Activated naive CD8-positive, alpha-beta T cell (primary cell): ENCODE measurements around the gene SH3PXD2A.

Experiments used
- H3K27ac Mint-ChIP-seq: one replicate; pipeline ENCODE4 v1.8.0; 2021; ENCODE audit warnings: mixed read lengths
- H3K27me3 Mint-ChIP-seq: one replicate; pipeline ENCODE4 v1.8.0; 2021; ENCODE audit warnings: mixed read lengths
- H3K36me3 Mint-ChIP-seq: one replicate; pipeline ENCODE4 v1.8.0; 2021; ENCODE audit warnings: mixed read lengths
- H3K4me1 Mint-ChIP-seq: one replicate; pipeline ENCODE4 v1.8.0; 2021; ENCODE audit warnings: low read depth, mixed read lengths
- H3K4me3 Mint-ChIP-seq: one replicate; pipeline ENCODE4 v1.8.0; 2021; ENCODE audit warnings: mild to moderate bottlenecking, mixed read lengths
- H3K9me3 Mint-ChIP-seq: one replicate; pipeline ENCODE4 v1.8.0; 2021; ENCODE audit warnings: low read depth, mixed read lengths

The SH3PXD2A gene

DNA sequence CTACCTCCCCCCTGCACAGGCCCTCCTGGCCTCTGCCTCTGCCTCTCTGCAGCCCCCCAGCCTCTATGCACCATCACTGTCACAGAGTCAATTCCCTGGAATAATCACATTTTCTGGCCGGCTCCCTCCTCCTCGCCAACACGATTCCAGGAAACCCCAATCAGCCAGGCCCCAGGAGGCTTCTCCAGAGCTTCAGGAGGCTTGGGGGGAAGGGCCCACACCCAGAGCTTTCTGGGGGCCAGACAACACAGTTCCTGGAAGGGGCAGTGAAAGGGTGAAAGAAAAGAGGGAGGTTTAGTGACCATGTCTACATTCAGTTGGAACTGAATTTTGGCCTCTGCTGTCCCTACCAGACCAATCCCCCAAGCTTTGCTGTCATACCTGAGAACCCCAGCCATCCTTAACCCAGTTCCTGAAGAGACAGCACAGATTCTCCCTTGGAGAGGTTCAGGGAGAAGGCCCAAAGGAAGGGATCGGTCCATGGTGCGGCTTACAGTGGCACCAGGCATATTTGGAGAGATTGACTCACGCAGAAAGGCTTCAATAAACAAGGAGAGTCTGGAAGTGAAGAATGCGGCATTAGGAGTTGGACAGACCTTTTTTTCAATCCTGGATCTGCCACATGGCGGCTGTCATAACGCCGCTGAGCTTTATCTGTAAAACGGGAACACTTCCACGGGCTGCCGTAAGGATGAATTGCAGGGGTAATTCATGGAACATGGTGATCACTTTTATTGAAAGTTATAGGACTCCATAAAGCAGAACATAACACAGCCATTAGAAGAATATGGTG lies 272.8 kb downstream of the SH3PXD2A start:
- Mint-ChIP-seq H3K27me3 (no peaks in the 10 kb centered on the region), H3K4me1 (peaks cover 10% of the 10 kb centered on the region), H3K4me3 (peak overlapping the region; percentile 11), H3K9me3 (no peaks in the 10 kb centered on the region), H3K36me3 (peaks cover 2% of the 10 kb centered on the region), H3K27ac (no peak overlapping the region)

DNA sequence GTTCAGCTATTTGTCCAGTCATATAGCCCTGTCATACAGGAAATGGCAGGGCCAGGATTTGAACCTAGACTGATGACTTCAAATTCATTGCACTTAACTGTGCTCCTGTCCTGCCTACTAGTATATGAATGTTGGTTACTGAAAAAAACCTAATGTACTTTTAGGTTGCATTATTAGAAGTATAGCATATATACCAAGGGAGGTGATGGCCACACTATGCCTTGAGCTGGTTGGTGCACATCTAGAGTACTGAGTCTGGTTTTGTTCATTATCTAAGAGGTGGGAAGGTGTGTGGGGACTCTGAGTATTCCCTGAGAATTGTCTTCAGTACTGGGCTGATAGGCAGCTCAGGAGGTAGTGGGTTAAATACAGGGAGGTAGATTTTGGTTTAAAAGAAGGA lies 273.9 kb downstream of the SH3PXD2A start:
- H3K27ac Mint-ChIP-seq, result peak overlapping the region; percentile 41
- H3K36me3 Mint-ChIP-seq, result peaks cover 2% of the 10 kb centered on the region
- no peaks in the 10 kb centered on the region for H3K9me3 Mint-ChIP-seq
- H3K27me3 Mint-ChIP-seq, result no peaks in the 10 kb centered on the region
- H3K4me1 Mint-ChIP-seq, result peaks cover 10% of the 10 kb centered on the region
- H3K4me3 Mint-ChIP-seq, result no peak overlapping the region

GRCh38 chr10:103580430-103580829 lies 274.9 kb downstream of the SH3PXD2A start:
- Mint-ChIP-seq H3K27ac (no peak overlapping the region), H3K36me3 (no peaks in the 10 kb centered on the region), H3K4me1 (peaks cover 7% of the 10 kb centered on the region), H3K4me3 (no peak overlapping the region), H3K27me3 (no peaks in the 10 kb centered on the region), H3K9me3 (no peaks in the 10 kb centered on the region)

GRCh38 chr10:103580011-103580410 lies 275.4 kb downstream of the SH3PXD2A start:
- no peaks in the 10 kb centered on the region for H3K27me3 Mint-ChIP-seq
- no peak overlapping the region for H3K27ac Mint-ChIP-seq
- H3K4me1 Mint-ChIP-seq, result peaks cover 5% of the 10 kb centered on the region
- H3K4me3 Mint-ChIP-seq, result no peak overlapping the region
- no peaks in the 10 kb centered on the region for H3K36me3 Mint-ChIP-seq
- no peaks in the 10 kb centered on the region for H3K9me3 Mint-ChIP-seq

GRCh38 chr10:103578782-103579382 lies 276.5 kb downstream of the SH3PXD2A start:
- H3K4me3 Mint-ChIP-seq, result no peak overlapping the region

GRCh38 chr10:103576862-103577261 lies 278.5 kb downstream of the SH3PXD2A start:
- Mint-ChIP-seq H3K36me3 (no peaks in the 10 kb centered on the region), H3K27ac (no peak overlapping the region), H3K27me3 (no peaks in the 10 kb centered on the region), H3K9me3 (no peaks in the 10 kb centered on the region), H3K4me1 (no peaks in the 10 kb centered on the region), H3K4me3 (no peak overlapping the region)

More at GRCh38 chr10:103578782-103579382, 276.5 kb downstream of the SH3PXD2A start:
- no peaks in the 10 kb centered on the region for H3K9me3 Mint-ChIP-seq
- H3K36me3 Mint-ChIP-seq, result no peaks in the 10 kb centered on the region
- H3K27ac Mint-ChIP-seq, result no peak overlapping the region
- H3K4me1 Mint-ChIP-seq, result peaks cover 3% of the 10 kb centered on the region
- H3K27me3 Mint-ChIP-seq, result no peaks in the 10 kb centered on the region

DNA sequence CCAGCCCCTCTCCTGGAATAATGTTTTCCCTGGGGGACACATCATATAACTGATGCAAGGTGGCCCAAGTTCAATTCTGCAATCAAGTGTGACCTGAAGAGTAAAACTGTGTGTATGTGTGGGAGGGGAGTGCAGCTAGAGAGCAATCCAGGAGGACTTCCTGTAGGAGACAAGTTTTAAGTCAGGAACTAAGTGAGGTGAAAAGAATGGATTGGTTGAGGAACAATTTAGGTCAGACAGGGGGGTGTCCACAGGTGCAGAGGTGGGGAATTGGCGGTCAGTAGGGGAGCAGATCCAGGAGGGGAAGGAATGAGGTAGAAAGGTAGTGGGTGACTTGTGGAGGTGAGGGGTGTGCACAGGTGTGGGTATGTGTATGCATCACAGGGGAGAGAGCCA lies 279.3 kb downstream of the SH3PXD2A start:
- no peaks in the 10 kb centered on the region for H3K36me3 Mint-ChIP-seq
- no peak overlapping the region for H3K4me3 Mint-ChIP-seq
- no peaks in the 10 kb centered on the region for H3K27me3 Mint-ChIP-seq
- no peaks in the 10 kb centered on the region for H3K4me1 Mint-ChIP-seq
- H3K27ac Mint-ChIP-seq, result no peak overlapping the region
- H3K9me3 Mint-ChIP-seq, result no peaks in the 10 kb centered on the region

DNA sequence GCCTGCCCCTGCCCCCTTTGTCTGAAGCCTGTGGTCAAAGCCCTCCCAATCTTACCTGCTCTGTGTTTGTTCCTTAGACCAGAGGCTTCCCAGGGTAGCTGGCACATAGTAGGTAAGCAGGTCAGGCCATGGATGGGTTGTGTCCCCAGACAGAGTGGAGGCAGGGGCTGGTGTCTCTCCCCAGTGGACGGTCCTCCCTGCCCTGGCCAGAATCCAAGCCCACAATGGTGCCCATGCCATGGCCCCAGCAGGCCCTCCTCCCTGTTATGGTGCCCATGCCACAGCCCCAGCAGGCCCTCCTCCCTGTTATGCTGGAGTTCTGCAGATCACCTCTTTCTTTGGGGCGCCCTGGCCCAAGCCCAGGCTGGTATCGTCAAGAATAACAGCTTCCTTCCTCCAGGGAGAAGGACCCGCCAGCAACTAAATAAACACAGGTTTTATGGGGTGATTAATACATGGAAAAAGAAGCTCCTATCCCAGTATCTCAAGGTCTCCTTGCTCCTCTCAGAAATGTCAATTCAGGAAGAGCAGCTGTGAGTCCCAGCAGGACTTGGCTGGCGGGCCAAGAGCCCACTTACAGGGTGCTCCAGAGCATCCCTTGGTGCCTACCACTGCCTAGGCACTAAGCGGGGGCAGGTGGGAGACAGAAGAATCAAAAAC lies 279.8 kb downstream of the SH3PXD2A start:
- no peaks in the 10 kb centered on the region for H3K27me3 Mint-ChIP-seq
- H3K4me3 Mint-ChIP-seq, result no peak overlapping the region
- no peaks in the 10 kb centered on the region for H3K36me3 Mint-ChIP-seq
- H3K9me3 Mint-ChIP-seq, result no peaks in the 10 kb centered on the region
- no peaks in the 10 kb centered on the region for H3K4me1 Mint-ChIP-seq
- no peak overlapping the region for H3K27ac Mint-ChIP-seq

- H3K4me1 Mint-ChIP-seq, result no peaks in the 10 kb centered on the region
- H3K27ac Mint-ChIP-seq, result no peak overlapping the region
- H3K36me3 Mint-ChIP-seq, result no peaks in the 10 kb centered on the region
- H3K27me3 Mint-ChIP-seq, result no peaks in the 10 kb centered on the region
- no peaks in the 10 kb centered on the region for H3K9me3 Mint-ChIP-seq
- no peak overlapping the region for H3K4me3 Mint-ChIP-seq
Measured at GRCh38 chr10:103574097-103575061, 281.0 kb downstream of the SH3PXD2A start.

- Mint-ChIP-seq H3K9me3 (no peaks in the 10 kb centered on the region), H3K36me3 (no peaks in the 10 kb centered on the region), H3K27ac (no peak overlapping the region), H3K27me3 (no peaks in the 10 kb centered on the region), H3K4me3 (no peak overlapping the region), H3K4me1 (no peaks in the 10 kb centered on the region)
Measured at GRCh38 chr10:103573205-103573487, 282.2 kb downstream of the SH3PXD2A start.

DNA sequence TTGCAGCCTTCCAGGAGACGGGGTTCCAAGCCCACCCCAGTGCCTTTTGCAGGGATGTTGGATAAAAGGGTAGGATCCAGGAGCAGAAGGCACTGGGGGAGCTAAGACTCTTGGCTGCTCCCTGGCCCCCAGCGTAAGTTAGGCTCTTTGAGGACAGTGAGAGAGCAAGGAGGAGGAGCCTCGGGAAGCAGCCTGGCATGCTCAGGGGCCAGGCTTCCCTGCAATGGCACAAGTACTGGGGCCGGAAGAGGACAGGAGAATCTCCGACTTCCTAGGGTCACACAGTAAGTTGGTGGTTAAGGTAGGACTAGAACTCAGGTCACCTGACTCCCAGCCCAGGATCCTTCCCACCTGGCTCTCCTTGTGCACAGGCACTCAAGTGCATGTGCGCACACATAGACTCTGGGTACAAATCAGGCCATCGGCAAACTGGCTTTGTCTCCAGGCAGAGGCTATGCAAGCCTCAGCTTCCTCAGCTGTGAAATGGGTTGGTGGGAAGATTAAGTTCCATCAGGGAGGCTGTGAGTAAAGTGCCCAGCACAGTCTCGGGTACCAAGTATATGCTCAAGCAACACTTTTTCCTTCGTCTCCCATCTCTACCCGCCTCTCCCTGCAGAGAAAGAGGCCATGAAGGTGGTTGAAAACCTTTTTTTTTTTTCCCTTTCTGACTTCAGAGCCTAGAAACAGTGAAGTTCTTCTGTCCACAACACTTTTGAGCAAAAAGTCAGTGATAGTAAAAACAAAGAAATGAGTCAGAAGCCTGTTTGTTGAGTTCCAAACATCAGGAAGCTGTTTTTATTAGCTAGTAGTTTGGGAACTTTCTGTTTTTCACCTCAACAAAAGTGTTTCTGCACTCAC lies 282.8 kb downstream of the SH3PXD2A start:
- no peaks in the 10 kb centered on the region for H3K27me3 Mint-ChIP-seq
- H3K36me3 Mint-ChIP-seq, result no peaks in the 10 kb centered on the region
- no peak overlapping the region for H3K27ac Mint-ChIP-seq
- H3K4me3 Mint-ChIP-seq, result no peak overlapping the region
- no peaks in the 10 kb centered on the region for H3K4me1 Mint-ChIP-seq
- H3K9me3 Mint-ChIP-seq, result no peaks in the 10 kb centered on the region

DNA sequence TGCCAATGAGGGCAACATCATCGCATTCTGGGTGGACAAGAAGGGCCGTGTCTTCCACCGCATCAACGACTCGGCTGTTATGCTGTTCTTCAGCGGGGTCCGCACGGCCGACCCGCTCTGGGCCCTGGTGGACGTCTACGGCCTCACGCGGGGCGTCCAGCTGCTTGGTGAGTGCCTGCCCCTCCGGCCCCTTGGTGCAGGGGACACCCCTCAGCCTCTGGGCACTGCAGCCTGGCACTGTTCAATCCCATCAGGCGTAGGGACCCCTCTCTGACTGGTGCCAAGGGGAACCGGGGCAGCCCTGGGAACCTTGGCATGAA lies 283.8 kb downstream of the SH3PXD2A start:
- Mint-ChIP-seq H3K9me3 (no peaks in the 10 kb centered on the region), H3K36me3 (no peaks in the 10 kb centered on the region), H3K27me3 (no peaks in the 10 kb centered on the region), H3K4me1 (no peaks in the 10 kb centered on the region), H3K27ac (no peak overlapping the region), H3K4me3 (no peak overlapping the region)

DNA sequence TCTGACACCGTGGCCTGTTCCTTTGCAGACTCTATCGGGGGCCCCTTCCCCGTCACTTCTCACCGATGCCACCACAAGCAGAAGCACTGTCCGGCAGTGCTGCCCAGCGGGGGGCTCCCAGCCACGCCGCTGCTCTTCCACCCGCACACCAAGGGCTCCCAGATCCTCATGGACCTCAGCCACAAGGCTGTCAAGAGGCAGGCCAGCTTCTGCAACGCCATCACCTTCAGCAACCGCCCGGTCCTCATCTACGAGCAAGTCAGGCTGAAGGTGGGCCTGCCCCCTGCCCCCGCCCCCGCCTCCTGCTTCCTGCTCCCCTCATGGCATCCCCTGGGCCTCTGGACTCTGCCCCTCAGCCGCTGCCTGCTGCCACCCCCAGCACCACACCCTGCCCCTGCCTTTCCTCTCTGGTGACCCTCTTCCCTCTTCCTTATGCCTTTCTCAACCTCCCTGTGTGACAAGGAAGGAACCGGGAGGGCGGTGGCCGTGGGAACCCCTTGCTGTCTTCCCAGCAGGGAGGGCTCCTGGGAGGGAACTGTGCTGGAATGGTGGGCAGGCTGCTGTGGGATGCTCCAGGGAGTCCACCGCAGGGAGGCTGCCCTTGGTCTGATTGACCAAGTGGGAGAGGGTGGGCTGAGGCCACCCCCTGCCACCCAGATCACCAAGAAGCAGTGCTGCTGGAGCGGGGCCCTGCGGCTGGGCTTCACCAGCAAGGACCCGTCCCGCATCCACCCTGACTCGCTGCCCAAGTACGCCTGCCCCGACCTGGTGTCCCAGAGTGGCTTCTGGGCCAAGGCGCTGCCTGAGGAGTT lies 284.3 kb downstream of the SH3PXD2A start:
- H3K4me1 Mint-ChIP-seq, result no peaks in the 10 kb centered on the region
- no peaks in the 10 kb centered on the region for H3K27me3 Mint-ChIP-seq
- H3K9me3 Mint-ChIP-seq, result no peaks in the 10 kb centered on the region
- H3K36me3 Mint-ChIP-seq, result no peaks in the 10 kb centered on the region
- H3K27ac Mint-ChIP-seq, result no peak overlapping the region
- H3K4me3 Mint-ChIP-seq, result no peak overlapping the region
